GM19328 (cell line): ENCODE measurements around the gene PSMD11.

ENCODE experiments used
- ATAC-seq: cut with Tn5 transposase; IDR thresholded peaks from one replicate; pipeline ENCODE4 v1.9.1; 2021; ENCODE audit warnings: mild to moderate bottlenecking, moderate library complexity; ENCODE audit not compliant: unreplicated experiment

Gene PSMD11

GRCh38 chr17:32488604-32489180, 44.4 kb downstream of the PSMD11 start:
- ATAC-seq: no peak

DNA sequence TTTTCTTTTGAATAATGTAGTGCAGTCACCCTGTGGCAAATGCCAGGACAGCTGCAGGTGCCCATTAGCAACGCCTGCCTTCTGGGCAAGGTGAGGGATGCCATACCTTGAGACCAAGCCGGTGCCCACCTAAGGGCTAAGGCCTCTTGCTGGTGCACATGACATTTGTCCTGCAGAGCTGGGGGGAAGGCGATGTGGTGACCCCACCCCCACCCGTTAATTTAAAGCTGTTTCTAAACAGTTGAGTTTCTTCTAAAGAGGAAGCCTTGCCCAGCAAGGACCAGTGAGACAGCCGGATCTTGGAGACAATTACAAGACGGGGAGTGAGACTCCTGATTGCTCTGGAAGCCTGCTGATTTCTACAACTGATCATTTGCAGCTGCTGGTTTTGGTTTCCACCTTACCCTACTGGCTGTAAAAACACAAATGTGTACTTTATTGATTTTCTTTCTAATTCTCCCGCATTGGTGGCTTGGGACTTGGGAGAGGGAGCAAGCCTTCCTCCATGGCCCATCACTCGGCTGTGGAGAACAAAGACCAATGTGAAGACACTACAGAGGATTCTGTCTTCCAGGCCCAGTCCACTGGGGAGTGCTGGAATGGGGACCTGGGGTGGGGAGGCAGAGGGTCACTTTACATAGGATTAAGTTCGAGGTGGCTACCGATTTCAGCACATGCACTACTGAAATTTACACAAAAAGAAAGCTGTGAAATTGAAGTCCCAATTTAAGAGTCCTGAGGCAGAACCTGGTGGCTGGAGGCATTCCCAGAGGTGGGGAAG, 45.2 kb downstream of the PSMD11 start:
- ATAC-seq: no peak

DNA sequence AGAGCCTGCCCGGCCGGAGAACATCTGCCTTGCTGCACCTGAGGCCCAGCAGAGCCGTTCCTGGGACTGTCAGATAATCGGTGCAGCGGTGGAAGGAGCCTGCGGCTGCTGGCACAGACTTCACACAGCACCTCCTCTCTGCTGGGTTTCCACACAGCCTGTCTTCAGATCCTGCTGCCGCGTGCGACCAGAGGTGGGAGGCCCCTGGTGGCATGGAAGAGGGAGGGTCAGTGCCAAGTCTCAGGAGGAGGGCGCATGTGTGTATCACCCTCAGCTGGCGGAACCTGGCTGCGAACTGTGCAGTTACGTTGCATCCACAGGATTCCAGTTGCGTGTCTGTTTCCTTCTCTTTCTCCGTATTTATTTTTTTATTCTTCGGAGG, 45.8 kb downstream of the PSMD11 start:
- no peak for ATAC-seq

GRCh38 chr17:32491371-32492263, 47.3 kb downstream of the PSMD11 start:
- no peak for ATAC-seq

GRCh38 chr17:32492264-32492589, 47.9 kb downstream of the PSMD11 start:
- no peak for ATAC-seq

DNA sequence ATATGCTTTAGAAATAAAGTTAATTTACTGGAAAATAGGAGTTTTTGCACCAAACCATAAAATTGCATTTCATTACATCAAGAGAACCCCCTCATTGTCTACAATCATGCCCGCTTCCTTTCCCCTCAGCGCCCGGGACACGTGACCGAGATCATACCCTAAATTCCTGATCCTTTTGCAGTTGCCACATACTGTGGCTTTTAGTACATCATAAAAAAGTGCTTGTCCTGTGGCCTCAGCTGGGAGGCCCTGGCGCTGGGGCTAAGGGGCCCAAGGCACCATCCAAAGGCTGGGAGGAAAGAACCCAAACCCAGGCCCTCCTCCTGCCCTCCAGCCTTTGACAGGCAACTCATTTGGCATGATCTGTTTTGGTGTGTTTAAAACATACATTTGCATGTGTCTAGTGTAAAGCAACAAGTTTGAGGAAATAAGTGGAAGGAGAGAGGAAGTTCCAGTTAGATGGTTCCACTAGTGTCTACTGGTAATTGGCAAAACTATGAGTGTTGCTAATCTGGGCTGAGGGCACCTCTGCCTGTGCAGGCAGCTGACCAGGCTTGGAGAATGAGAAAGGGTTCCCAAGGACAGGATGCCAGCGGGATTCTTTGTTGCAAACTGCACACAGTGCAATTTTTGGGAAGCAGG, 48.5 kb downstream of the PSMD11 start:
- ATAC-seq: no peak

DNA sequence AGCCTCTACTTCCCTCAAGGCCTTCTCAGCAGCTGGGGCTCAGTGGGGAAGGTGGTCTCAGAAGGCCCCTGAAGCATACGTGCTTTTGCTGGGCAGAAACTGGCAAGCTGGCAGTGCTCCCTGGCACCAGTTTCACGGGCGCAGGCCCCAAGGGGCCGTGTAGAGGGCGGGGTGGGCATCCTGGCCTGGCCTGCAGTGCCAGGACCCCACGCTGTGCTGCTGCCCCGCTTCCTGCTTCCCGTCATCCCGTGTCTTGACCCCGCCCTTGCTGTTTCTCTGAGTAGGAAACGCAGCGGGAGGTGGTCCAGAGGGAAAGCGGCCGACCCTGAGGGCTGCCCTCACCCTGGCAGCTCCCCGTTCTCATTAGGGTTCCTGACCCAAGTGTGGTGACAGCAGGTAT, 49.3 kb downstream of the PSMD11 start:
- ATAC-seq: no peak

DNA sequence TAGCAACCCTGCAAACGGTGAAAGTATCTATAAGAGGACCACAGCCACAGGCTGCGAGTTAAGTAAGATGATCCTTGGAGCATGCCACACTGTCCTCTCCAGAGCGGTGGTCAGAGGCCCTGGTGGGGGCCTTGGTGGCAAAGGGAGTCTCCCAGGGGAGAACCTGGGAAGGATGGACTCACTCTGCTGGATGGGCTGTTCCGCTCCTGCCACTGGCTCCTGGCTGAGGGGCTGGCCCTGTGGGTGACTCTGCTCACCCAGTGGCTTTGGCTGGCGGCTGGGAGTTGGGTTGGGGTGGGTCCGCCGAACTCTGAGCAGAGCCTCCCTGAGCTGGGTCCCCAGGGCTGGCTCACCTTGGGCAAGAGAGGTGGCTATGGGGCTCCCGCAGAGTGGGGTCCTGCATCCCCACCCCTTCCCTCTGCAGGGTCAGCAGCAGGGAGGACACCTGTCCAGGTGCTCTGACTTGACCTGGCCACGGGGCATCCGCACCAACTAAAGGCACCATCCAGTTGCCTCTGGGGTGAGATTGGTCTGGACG, 49.7 kb downstream of the PSMD11 start:
- ATAC-seq: no peak

GRCh38 chr17:32494621-32495358, 50.5 kb downstream of the PSMD11 start:
- ATAC-seq: no peak

- no peak for ATAC-seq
Observed at GRCh38 chr17:32495359-32496231, 51.3 kb downstream of the PSMD11 start.

DNA sequence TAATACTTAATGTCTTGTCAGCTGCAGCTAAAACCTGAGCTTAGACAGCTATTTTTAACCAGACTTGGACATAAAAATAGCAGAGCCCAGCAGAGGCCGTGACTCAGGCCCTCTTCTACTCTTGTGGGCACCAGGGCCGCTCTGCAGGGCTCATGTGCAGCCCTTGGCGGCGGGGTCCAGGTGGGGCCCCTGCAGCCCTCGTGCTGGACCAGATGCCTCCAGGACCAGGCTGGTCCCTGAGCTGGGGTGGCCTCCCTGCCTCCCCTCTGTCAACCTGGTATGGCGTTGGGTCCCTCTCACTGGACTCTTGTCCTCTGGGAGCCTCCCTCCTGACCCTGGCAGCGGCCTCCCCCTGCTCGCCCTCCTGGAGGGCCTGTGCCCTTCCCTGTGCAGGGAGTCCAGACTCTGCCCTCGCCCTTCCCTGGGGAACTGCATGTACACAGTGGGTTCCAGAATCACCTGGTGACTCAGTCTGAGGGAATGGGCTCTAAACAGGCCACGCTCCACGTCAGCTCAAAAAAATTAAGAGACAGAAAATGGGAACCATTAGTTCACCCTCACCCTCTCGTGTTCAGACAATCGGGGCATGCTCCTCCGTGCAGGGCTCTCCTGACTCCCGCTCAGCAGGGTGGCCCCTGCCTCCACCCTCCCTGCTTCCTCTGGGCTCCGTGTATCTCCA, 52.2 kb downstream of the PSMD11 start:
- no peak for ATAC-seq

- no peak for ATAC-seq
Observed at GRCh38 chr17:32497431-32498205, 53.3 kb downstream of the PSMD11 start.

GRCh38 chr17:32498391-32498790, 54.1 kb downstream of the PSMD11 start:
- no peak for ATAC-seq

DNA sequence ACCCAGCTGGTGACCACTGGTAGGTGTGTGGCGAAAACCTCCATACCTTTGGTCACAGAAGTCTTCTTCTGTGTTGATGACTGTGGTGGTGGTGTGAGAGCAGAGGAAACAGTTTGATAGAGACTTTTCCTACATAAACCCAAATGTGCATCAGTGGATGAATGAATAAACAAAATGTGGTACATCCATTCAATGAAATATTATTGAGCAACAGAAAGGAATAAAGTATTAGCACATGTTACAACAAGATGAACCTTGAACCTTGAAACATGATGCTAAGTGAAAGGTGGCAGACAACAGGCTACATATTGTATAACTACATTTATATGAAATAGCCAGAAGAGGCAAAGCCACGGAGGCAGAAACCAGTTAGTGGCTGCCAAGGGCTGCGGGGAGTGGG, 57.7 kb downstream of the PSMD11 start:
- no peak for ATAC-seq

GRCh38 chr17:32502710-32503109, 58.4 kb downstream of the PSMD11 start:
- ATAC-seq: no peak

DNA sequence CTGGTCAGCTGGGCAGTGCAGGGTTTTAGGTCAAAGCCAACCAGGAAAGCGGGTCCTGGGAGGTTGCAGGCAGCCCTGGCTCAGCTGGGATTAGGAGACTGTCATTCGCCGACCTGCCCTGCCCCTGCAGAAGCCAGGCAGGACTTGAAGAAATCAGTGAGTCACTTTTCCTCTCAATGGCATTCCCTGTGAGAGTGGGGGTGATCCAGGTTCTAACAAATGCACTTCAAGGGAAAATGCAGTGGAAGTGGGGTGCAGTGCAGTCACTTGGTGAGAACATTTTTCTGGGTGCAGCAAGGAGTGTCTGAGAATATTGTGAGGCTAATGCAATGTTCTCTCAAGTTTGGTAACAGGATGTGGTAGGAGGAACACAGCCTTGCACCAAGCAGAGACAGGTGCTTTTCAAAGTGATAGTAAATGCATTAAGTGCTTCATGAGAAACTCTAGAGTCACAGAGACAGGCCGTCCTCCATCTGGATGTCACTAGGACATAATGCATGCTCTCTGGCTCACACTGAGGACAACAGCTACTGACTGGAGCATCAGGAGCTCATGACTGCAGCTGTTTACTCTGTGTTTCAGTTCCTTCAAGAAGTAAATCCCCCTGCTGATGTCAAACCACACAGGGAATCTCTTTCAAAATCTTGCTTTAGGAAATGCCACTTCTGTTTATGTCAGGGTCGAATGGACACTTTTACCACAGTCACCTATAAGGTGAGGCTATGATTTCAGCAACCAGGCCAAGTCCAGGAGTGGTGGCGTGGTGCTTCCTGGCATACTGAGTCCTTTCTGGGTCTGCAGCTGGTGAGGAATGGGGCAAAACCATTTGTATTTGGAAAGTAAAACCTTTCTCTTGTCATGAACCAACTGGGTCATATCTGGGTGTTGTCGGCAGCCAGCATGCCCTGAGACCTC, 59.2 kb downstream of the PSMD11 start:
- peak; percentile 77 for ATAC-seq
